ENCODE measurements around the gene NTM. TPM values are rescaled to one million over a fixed set of nuclear protein-coding genes. Genes with fewer than 3 reads are reported as not detected.

NTM gene
- total RNA-seq, 1 experiment from 2014 or later, result 9.9 TPM

DNA sequence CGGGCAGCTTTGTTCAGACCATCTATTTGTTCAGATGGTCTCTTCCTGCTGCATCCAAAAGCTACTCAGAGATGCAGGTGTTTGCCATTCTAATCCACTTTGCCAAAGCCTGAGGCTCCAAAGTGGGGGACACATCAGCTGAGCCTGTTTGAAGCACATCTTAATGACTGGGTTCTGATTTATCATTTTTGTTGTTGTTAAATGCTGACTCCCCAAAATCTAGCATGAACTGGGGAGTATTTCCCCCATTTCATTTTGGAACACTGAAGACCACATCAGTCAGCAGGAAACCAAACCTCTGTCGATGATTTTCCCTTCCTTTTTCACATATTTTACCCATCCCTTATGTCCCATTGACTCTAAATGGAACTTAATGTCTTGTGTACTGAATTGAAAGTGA lies 262.6 kb downstream of the NTM start:
- Mint-ChIP-seq H3K9me3 (no peaks in the 10 kb centered on the region; a peak in 2 of 5 replicates), H3K27me3 (ENCODE audit: low read depth) (no peaks in the 10 kb centered on the region; the same call in none of the 2 replicates), H3K27ac (no peak overlapping the region), H3K4me1 (peaks cover 21 to 23% of the 10 kb centered on the region in 2 experiments), H3K4me3 (no peak overlapping the region), H3K36me3 (ENCODE audit: insufficient read depth in 1 of 3, low read depth in 3 of 3) (peaks cover 0 to 5% (median 3%) of the 10 kb centered on the region in 3 experiments; a peak in 1 of 7 replicates)
- Histone ChIP-seq H3K4me1 (ENCODE audit: insufficient read depth, low read length) (peaks cover 4% of the 10 kb centered on the region; the same call in 1 of the 2 replicates), H3K27me3 (ENCODE audit: insufficient read depth, low read length) (no peaks in the 10 kb centered on the region), H3T11ph (ENCODE audit: low read length) (no peak overlapping the region), H3K14ac (ENCODE audit: insufficient read depth, low read length) (no peak overlapping the region), H3K79me1 (ENCODE audit: insufficient read depth, low read depth, low read length, poor library complexity, severe bottlenecking) (no peaks in the 10 kb centered on the region), H3K56ac (ENCODE audit: insufficient read length, low read depth, low read length) (no peak overlapping the region), H2AK5ac (ENCODE audit: insufficient read length, low read length) (no peak overlapping the region), H2BK12ac (ENCODE audit: insufficient read length, low read depth, low read length) (no peak overlapping the region), H4K91ac (ENCODE audit: insufficient read length, low read depth, low read length) (no peak overlapping the region), H3K23ac (ENCODE audit: insufficient read length, low read depth, low read length) (no peak overlapping the region), H4K8ac (replicated peaks; ENCODE audit: insufficient read length, low read depth, low read length) (no peak overlapping the region), H2AFZ (ENCODE audit: low read length) (no peak overlapping the region), H4K5ac (ENCODE audit: insufficient read length, low read depth, low read length) (no peak overlapping the region), H3K23me2 (ENCODE audit: insufficient read length, low read depth, low read length, poor library complexity, severe bottlenecking) (no peaks in the 10 kb centered on the region), H3K4me2 (ENCODE audit: insufficient read depth, insufficient read length, low read length) (no peak overlapping the region), H2BK5ac (ENCODE audit: insufficient read length, low read length) (no peak overlapping the region), H3K9me3 (ENCODE audit: control insufficient read depth, low read depth, low read length) (no peaks in the 10 kb centered on the region), H2BK20ac (ENCODE audit: low read depth, low read length, poor library complexity, severe bottlenecking) (no peak overlapping the region), H3K79me2 (ENCODE audit: insufficient read depth, low read length) (no peaks in the 10 kb centered on the region), H2BK120ac (ENCODE audit: low read depth, low read length, poor library complexity, severe bottlenecking) (no peak overlapping the region), H3K27ac (ENCODE audit: insufficient read length, low read depth, low read length) (no peak overlapping the region), H3K4ac (ENCODE audit: low read depth, low read length) (no peak overlapping the region), H4K20me1 (ENCODE audit: control insufficient read depth, insufficient read depth, insufficient read length) (no peaks in the 10 kb centered on the region), H3K18ac (ENCODE audit: insufficient read length, low read depth, low read length) (no peak overlapping the region), H3K9ac (ENCODE audit: extremely low read depth, insufficient read length, low read length) (no peak overlapping the region), H2BK15ac (ENCODE audit: low read depth, low read length) (no peak overlapping the region)
- no peak for TF ChIP-seq CTCF (conservative IDR thresholded peaks at IDR 0.05)
- no peak for DNase-seq
- no CpG with 5 or more reads among the region's 2 CpGs for WGBS (ENCODE audit: extremely low coverage, insufficient read length, low lambda C conversion rate)
